GM18505 (cell line): ENCODE data around the gene CRELD1.
A peak's percentile ranks its signal among the peaks of the same experiment; 100 is the strongest.

Experiments
- ATAC-seq: cut with Tn5 transposase; IDR thresholded peaks from one replicate; pipeline ENCODE4 v1.9.1; 2021; ENCODE audit not compliant: unreplicated experiment
- POLR2A ChIP-seq: IDR thresholded peaks from 4 replicates; pipeline ENCODE4 v1.6.1; 2011; ENCODE audit warnings: borderline replicate concordance; ENCODE audit not compliant: insufficient read depth, insufficient read length; ENCODE audit errors: extremely low read depth

The CRELD1 gene

GRCh38 chr3:9913601-9914000 lies 20.0 kb upstream of the CRELD1 start:
- no peak for TF ChIP-seq POLR2A
- ATAC-seq = no peak

- no peak for TF ChIP-seq POLR2A
- no peak for ATAC-seq
Observed at GRCh38 chr3:9914011-9914410, 19.6 kb upstream of the CRELD1 start.

DNA sequence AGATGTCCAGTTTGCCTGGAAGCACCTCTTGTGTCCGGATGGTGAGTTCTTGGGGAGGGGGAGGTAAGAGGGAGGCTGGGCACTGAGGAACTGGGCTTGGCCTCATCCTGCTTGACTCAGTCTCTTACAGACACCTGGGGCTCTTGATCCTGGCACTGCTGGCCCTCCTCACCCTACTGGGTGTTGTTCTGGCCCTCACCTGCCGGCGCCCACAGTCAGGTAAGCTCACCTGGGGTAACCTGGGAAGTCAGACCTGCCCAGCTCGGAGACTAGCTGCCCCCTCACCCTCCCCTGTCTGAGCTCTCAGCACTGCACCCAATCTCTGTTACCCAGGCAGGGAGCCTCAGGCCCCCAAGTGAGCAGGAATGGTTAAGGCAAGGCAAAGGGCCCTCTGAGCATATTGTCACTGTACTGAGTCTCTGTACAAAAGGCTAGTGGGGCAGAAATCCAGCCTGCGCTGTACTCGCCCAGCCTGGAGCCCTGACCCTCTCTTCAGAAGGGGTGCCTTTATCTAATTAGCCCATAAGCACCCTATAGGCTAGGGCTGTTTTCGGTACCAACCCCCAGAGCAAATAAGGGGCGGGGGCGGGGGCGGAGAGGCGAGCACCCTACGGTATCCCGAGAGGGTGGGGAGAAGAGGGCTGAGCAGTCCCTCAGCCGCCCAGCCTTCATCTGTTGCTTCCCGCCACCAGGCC lies 18.9 kb upstream of the CRELD1 start:
- TF ChIP-seq POLR2A = no peak
- no peak for ATAC-seq

DNA sequence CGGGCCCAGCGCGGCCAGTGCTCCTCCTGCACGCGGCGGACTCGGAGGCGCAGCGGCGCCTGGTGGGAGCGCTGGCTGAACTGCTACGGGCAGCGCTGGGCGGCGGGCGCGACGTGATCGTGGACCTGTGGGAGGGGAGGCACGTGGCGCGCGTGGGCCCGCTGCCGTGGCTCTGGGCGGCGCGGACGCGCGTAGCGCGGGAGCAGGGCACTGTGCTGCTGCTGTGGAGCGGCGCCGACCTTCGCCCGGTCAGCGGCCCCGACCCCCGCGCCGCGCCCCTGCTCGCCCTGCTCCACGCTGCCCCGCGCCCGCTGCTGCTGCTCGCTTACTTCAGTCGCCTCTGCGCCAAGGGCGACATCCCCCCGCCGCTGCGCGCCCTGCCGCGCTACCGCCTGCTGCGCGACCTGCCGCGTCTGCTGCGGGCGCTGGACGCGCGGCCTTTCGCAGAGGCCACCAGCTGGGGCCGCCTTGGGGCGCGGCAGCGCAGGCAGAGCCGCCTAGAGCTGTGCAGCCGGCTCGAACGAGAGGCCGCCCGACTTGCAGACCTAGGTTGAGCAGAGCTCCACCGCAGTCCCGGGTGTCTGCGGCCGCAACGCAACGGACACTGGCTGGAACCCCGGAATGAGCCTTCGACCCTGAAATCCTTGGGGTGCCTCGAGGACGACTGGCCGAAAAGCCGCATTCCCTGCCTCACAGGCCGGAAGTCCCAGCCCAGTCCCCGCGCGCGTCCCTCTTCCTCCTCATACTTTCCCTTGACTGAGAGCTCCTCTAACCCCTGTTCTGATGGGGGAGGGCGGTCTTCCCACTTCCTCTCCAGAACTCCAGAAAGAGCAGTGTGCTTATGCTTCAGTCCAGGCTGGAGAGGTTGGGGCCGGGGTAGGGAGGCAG lies 18.1 kb upstream of the CRELD1 start:
- ATAC-seq = no peak
- TF ChIP-seq POLR2A = no peak

DNA sequence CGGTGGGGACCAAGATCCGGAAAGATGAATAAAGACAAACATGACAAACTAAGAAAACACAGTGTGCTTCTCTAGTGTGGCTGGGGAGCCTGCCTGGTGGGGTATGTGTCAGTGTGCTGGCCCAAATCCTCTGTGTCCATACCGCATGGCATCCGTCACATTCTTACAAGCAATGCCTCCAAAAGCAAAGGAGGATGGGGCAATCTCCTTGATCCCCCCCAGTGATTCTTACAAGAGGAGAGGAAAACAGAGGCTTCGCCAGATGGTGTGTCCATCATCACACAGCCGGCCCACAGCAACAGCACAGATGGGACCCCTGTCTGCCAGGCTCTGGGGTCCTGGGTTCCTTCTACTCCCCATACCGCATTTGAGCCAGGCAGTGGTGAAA lies 17.3 kb upstream of the CRELD1 start:
- ATAC-seq = no peak
- no peak for TF ChIP-seq POLR2A

- ATAC-seq = no peak
- TF ChIP-seq POLR2A = no peak
Observed at GRCh38 chr3:9916734-9917680, 16.6 kb upstream of the CRELD1 start, which contains the start of gene IL17RC. Gene IL17RC (plus strand): TSS chr3:9917098. CDS start chr3:9917316, 218 bp downstream.

DNA sequence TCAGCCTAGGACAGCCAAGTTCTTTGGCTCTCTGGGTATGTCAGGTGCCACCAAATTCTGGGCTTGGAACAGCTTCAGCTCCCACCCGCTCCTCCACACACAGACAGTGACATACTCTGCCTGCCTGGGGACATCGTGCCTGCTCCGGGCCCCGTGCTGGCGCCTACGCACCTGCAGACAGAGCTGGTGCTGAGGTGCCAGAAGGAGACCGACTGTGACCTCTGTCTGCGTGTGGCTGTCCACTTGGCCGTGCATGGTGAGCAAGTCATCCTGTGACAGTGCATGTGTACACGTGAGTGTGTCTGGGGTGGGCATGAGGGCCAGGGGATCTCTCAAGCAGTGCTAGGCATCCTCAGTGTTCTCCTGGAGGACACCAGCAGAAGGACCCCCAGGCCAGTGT lies 15.8 kb upstream of the CRELD1 start:
- no peak for ATAC-seq
- TF ChIP-seq POLR2A = no peak

GRCh38 chr3:9918261-9919038 lies 15.2 kb upstream of the CRELD1 start:
- TF ChIP-seq POLR2A = no peak
- ATAC-seq = no peak

- ATAC-seq = no peak
- TF ChIP-seq POLR2A = no peak
Observed at GRCh38 chr3:9928158-9928557, 5.5 kb upstream of the CRELD1 start.

- no peak for ATAC-seq
- no peak for TF ChIP-seq POLR2A
Observed at GRCh38 chr3:9930804-9931418, 2.7 kb upstream of the CRELD1 start.

DNA sequence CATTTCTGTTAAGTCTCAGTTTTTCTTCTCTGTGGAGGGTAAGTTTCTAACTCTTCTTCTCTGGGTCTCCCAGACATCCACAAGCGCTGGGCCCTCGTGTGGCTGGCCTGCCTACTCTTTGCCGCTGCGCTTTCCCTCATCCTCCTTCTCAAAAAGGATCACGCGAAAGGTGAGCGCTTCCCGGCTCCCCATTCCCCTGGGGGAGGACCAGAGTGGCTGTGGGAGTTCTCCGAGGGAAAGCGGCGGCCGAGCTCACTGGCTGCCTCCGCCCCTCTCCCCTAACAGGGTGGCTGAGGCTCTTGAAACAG lies 1.1 kb upstream of the CRELD1 start:
- ATAC-seq = no peak
- TF ChIP-seq POLR2A = peak; percentile 32
